CD14-positive monocyte (primary cell): ENCODE measurements around the gene NRP2. TPM values are rescaled to one million over a fixed set of nuclear protein-coding genes. Genes with fewer than 3 reads are reported as not detected.

Experiments
- DNase-seq, 3 donors: peaks; one replicate each; pipeline ENCODE4 v3.0.0-alpha.2; 2011 to 2022
- H2AFZ ChIP-seq: 2 replicates; pipeline ENCODE4 v1.6.0; 2012; ENCODE audit warnings: mild to moderate bottlenecking, low read depth, low read length, inconsistent platforms; ENCODE audit not compliant: insufficient read depth, poor library complexity, severe bottlenecking
- H3K27ac ChIP-seq, 2 donors: 1 replicate in 1 of 2; 2 replicates in 1 of 2; pipeline ENCODE4 v1.5.1; 2012 to 2013; ENCODE audit warnings: low read length in 2 of 2, control low read depth in 1 of 2, inconsistent platforms in 1 of 2, low read depth in 1 of 2, mild to moderate bottlenecking in 1 of 2
- H3K27me3 ChIP-seq, 2 donors: one replicate each; pipeline versions ENCODE4 v1.6.0 to v1.6.1; 2011 to 2013; ENCODE audit warnings: low read length in 2 of 2; ENCODE audit not compliant: control insufficient read depth in 2 of 2, insufficient read depth in 2 of 2
- H3K36me3 ChIP-seq, 2 donors: replicated peaks in 1 of 2; 1 replicate in 1 of 2; 2 replicates in 1 of 2; pipeline versions ENCODE4 v1.5.1 to v1.6.1; 2012 to 2013; ENCODE audit warnings: low read length in 2 of 2, control low read depth in 1 of 2, inconsistent platforms in 1 of 2, mild to moderate bottlenecking in 1 of 2; ENCODE audit not compliant: insufficient read depth in 2 of 2, control insufficient read depth in 1 of 2
- H3K4me1 ChIP-seq, 2 donors: 1 replicate in 1 of 2; 2 replicates in 1 of 2; pipeline versions ENCODE4 v1.5.1 to v1.6.1; 2012 to 2013; ENCODE audit warnings: low read length in 2 of 2, control low read depth in 1 of 2, inconsistent platforms in 1 of 2, mild to moderate bottlenecking in 1 of 2, moderate library complexity in 1 of 2; ENCODE audit not compliant: insufficient read depth in 2 of 2, control insufficient read depth in 1 of 2
- H3K4me2 ChIP-seq: replicated peaks from 2 replicates; pipeline ENCODE3; 2012; ENCODE audit warnings: low read length, moderate library complexity, mild to moderate bottlenecking; ENCODE audit not compliant: poor library complexity, severe bottlenecking; ENCODE audit errors: extremely low read depth
- H3K4me3 ChIP-seq, 3 experiments: fragments of 200-600 bp in 1 of 3; sonication (generic) in 1 of 3; replicated peaks in 1 of 3; 1 replicate in 2 of 3; 2 replicates in 1 of 3; pipeline ENCODE4 v1.5.1; 2011 to 2013; ENCODE audit warnings: low read length in 3 of 3, mild to moderate bottlenecking in 3 of 3, control low read depth in 2 of 3, low read depth in 2 of 3, inconsistent platforms in 1 of 3, moderate library complexity in 1 of 3
- H3K79me2 ChIP-seq: 2 replicates; pipeline ENCODE4 v1.6.0; 2012; ENCODE audit warnings: mild to moderate bottlenecking, control low read depth, inconsistent platforms, low read length, moderate library complexity; ENCODE audit not compliant: insufficient read depth
- H3K9ac ChIP-seq: 2 replicates; pipeline ENCODE4 v1.6.0; 2017; ENCODE audit warnings: low read length, mild to moderate bottlenecking; ENCODE audit not compliant: insufficient read depth, poor library complexity, severe bottlenecking
- H3K9me3 ChIP-seq, 2 donors: replicated peaks in 1 of 2; 1 replicate in 1 of 2; 2 replicates in 1 of 2; pipeline versions ENCODE4 v1.5.1 to v1.6.1; 2012 to 2013; ENCODE audit warnings: low read length in 2 of 2, control low read depth in 1 of 2; ENCODE audit not compliant: control insufficient read depth in 1 of 2, insufficient read depth in 1 of 2
- H4K20me1 ChIP-seq: 2 replicates; pipeline ENCODE4 v1.6.0; 2012; ENCODE audit warnings: mild to moderate bottlenecking, low read length, control low read depth, moderate library complexity; ENCODE audit not compliant: insufficient read depth
- H3K27ac Mint-ChIP-seq, 7 donors: one replicate each; pipeline ENCODE4 v1.8.0; 2020; ENCODE audit warnings: mild to moderate bottlenecking in 7 of 7, mixed read lengths in 7 of 7, moderate library complexity in 6 of 7, inconsistent platforms in 2 of 7
- H3K27me3 Mint-ChIP-seq, 3 donors: one replicate each; pipeline ENCODE4 v1.8.0; 2021 to 2022; ENCODE audit warnings: low read depth in 3 of 3, mild to moderate bottlenecking in 3 of 3, mixed read lengths in 3 of 3, moderate library complexity in 3 of 3, inconsistent platforms in 1 of 3
- H3K36me3 Mint-ChIP-seq, 2 donors: one replicate each; pipeline ENCODE4 v1.8.0; 2020; ENCODE audit warnings: mixed read lengths in 2 of 2, inconsistent platforms in 1 of 2, mild to moderate bottlenecking in 1 of 2
- H3K4me1 Mint-ChIP-seq: one replicate; pipeline ENCODE4 v1.8.0; 2020; ENCODE audit warnings: mild to moderate bottlenecking, mixed read lengths
- H3K4me3 Mint-ChIP-seq, 2 donors: one replicate each; pipeline ENCODE4 v1.8.0; 2020; ENCODE audit warnings: mild to moderate bottlenecking in 2 of 2, mixed read lengths in 2 of 2, moderate library complexity in 1 of 2
- H3K9me3 Mint-ChIP-seq, 7 donors: one replicate each; pipeline ENCODE4 v1.8.0; 2020 to 2022; ENCODE audit warnings: mixed read lengths in 7 of 7, mild to moderate bottlenecking in 6 of 7, moderate library complexity in 6 of 7, inconsistent platforms in 2 of 7
- CTCF ChIP-seq: fragments of 200-600 bp; IDR thresholded peaks from one replicate; pipeline ENCODE4 v1.8.0; 2022; ENCODE audit warnings: antibody characterized with exemption, mild to moderate bottlenecking
- WGBS: methylation state at CpG from one replicate; pipeline ENCODE4 v1.1.5; 2013; ENCODE audit warnings: missing lambda C conversion rate; ENCODE audit not compliant: insufficient coverage; 5-methylcytosine and 5-hydroxymethylcytosine counted together
- intact Hi-C, 2 donors: fragments of 100-400 bp; cut with micrococcal nuclease; formaldehyde crosslinking; loops; one replicate each; pipeline versions ENCODE4 v1.15.0 to v1.15.1; 2023
- polyA plus RNA-seq, 3 donors: library from polyadenylated mRNA; depleted of rRNA in 1 of 3; unstranded in 2 of 3; stranded (reverse) in 1 of 3; fragments of 300-500 nt in 2 of 3; fragments of >200 nt in 1 of 3; fragmentation: Illumina TruSeq in 2 of 3; gene quantifications; 1 replicate in 2 of 3; 2 replicates in 1 of 3; pipeline ENCODE4 v1.2.3, GENCODE V29; 2012 to 2021

NRP2 gene
- polyA plus RNA-seq, 3 donors, result 0.97 to 3.3 (median 1.6) TPM

- intact Hi-C loops, result no loop called here
- H3K4me3 ChIP-seq, result no peak overlapping the region
- no peak overlapping the region for H3K27ac Mint-ChIP-seq
- no peaks in the 10 kb centered on the region for H3K27me3 ChIP-seq
- no peak overlapping the region for H3K4me3 Mint-ChIP-seq
- H3K9ac ChIP-seq, result no peak overlapping the region
- DNase-seq, result peak in 1 of 3 donors; percentile 29
- no peak for TF ChIP-seq CTCF
- no peaks in the 10 kb centered on the region for H3K79me2 ChIP-seq
- H3K4me2 ChIP-seq, result no peak overlapping the region
- H4K20me1 ChIP-seq, result no peaks in the 10 kb centered on the region
- H3K36me3 Mint-ChIP-seq, result no peaks in the 10 kb centered on the region
- H2AFZ ChIP-seq, result no peak overlapping the region
- peaks cover 0 to 9% (median 4%) of the 10 kb centered on the region in 3 donors for H3K27me3 Mint-ChIP-seq
- WGBS, result 63% methylated on average over 3 of the region's 4 CpGs
- no peaks in the 10 kb centered on the region for H3K4me1 ChIP-seq
- H3K36me3 ChIP-seq, result no peaks in the 10 kb centered on the region
- H3K9me3 ChIP-seq, result no peaks in the 10 kb centered on the region
- H3K27ac ChIP-seq, result no peak overlapping the region
- peaks cover 2% of the 10 kb centered on the region for H3K4me1 Mint-ChIP-seq
- no peaks in the 10 kb centered on the region for H3K9me3 Mint-ChIP-seq
Observed at GRCh38 chr2:205741256-205741978, 59.1 kb downstream of the NRP2 start.

- Histone ChIP-seq H2AFZ (no peak overlapping the region), H3K27me3 (no peaks in the 10 kb centered on the region), H3K4me1 (no peaks in the 10 kb centered on the region), H3K27ac (no peak overlapping the region), H3K36me3 (no peaks in the 10 kb centered on the region), H3K79me2 (no peaks in the 10 kb centered on the region), H3K9me3 (no peaks in the 10 kb centered on the region), H3K4me3 (no peak overlapping the region), H3K9ac (no peak overlapping the region), H3K4me2 (no peak overlapping the region), H4K20me1 (no peaks in the 10 kb centered on the region)
- DNase-seq, result no peak
- peaks cover 2% of the 10 kb centered on the region for H3K4me1 Mint-ChIP-seq
- H3K36me3 Mint-ChIP-seq, result no peaks in the 10 kb centered on the region
- no peak overlapping the region for H3K4me3 Mint-ChIP-seq
- no peak for TF ChIP-seq CTCF
- 98% methylated on average over 11 of the region's 11 CpGs for WGBS
- no peak overlapping the region for H3K27ac Mint-ChIP-seq
- intact Hi-C loops, result no loop called here
- no peaks in the 10 kb centered on the region for H3K9me3 Mint-ChIP-seq
- peaks cover 0 to 7% (median 6%) of the 10 kb centered on the region in 3 donors for H3K27me3 Mint-ChIP-seq
Observed at GRCh38 chr2:205743137-205743536, 60.8 kb downstream of the NRP2 start.
